ENCODE measurements around the gene GCG. TPM values are rescaled to one million over a fixed set of nuclear protein-coding genes. Genes with fewer than 3 reads are reported as not detected.

Gene GCG
- total and polyA plus RNA-seq, 4 donors: not detected

DNA sequence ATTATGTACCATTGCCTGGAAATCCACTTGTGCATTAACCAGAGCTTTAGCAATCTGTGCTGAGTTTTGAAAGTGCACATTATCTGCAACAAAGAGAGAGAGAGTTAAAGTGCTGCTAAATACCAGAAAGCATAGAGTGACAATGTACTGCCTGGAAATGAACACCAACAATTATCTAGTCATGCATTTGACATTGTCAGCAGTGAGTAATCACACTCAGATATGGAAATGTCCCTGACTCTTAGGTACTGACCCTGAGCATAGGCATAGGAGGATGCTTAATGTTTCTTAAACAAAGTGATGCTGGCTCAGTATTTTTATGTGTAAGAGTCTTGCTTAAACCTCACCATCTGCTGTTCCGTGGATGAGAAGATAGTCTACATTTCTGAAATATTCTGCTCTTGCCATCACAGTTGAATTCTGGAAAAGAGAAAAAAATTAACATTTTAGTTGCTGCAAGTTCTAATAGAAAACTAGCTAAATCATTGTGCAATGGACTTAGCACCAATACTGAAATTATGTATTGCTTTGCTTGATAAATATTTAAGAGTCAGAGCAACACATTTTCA, 20.8 kb upstream of the GCG start:
- no peak overlapping the region for H3K27ac ChIP-seq (ENCODE audit: low read depth in 1 of 2, low read length in 2 of 2)
- H3K4me3 ChIP-seq (ENCODE audit: low read depth in 1 of 3, low read length in 3 of 3): no peak overlapping the region
- no peak overlapping the region for H3K9ac ChIP-seq (ENCODE audit: low read depth in 1 of 2, low read length in 2 of 2)
- TF ChIP-seq ZBTB33 (IDR thresholded peaks at IDR 0.05): no peak
- no peak for TF ChIP-seq HNF4G (IDR thresholded peaks at IDR 0.05)
- H3K9me3 ChIP-seq (ENCODE audit: control insufficient read depth in 4 of 4, low read length in 3 of 4): no peaks in the 10 kb centered on the region
- no peaks in the 10 kb centered on the region for H3K36me3 ChIP-seq (ENCODE audit: control insufficient read depth in 4 of 4, insufficient read depth in 3 of 4, low read depth in 1 of 4, low read length in 3 of 4)
- no peaks in the 10 kb centered on the region for H3K27me3 ChIP-seq (ENCODE audit: control insufficient read depth in 4 of 4, insufficient read depth in 4 of 4, low read length in 3 of 4)
- 83% methylated on average over 1 of the region's 1 CpG for WGBS
- no peaks in the 10 kb centered on the region for H3K4me1 ChIP-seq (ENCODE audit: control insufficient read depth in 4 of 4, insufficient read depth in 4 of 4, low read length in 3 of 4)
- no peak for DNase-seq (ENCODE audit: low spot score)

DNA sequence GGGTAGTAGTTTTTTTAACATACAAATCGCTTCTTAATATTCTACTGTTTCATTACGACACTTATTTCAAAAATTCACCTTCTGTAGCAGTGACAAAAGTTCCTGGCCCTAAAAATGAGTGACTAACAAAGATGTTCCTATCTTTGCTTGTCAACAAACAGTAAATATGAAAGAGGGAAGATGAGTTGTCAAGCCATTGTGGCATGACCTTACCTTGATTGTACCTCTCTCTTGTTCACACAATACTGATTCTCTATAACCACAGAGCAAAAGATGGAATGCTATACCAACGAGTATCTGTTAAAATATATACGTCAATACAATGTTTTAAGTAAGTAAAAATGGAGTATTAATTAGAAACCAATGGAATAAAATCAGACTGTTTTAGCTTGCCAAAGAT, 14.7 kb upstream of the GCG start:
- Histone ChIP-seq H3K27ac (ENCODE audit: low read depth in 1 of 2, low read length in 2 of 2) (no peak overlapping the region), H3K9ac (ENCODE audit: low read depth in 1 of 2, low read length in 2 of 2) (no peak overlapping the region), H3K4me1 (ENCODE audit: control insufficient read depth in 4 of 4, insufficient read depth in 4 of 4, low read length in 3 of 4) (no peaks in the 10 kb centered on the region), H3K36me3 (ENCODE audit: control insufficient read depth in 4 of 4, insufficient read depth in 3 of 4, low read depth in 1 of 4, low read length in 3 of 4) (no peaks in the 10 kb centered on the region), H3K4me3 (ENCODE audit: low read depth in 1 of 3, low read length in 3 of 3) (no peak overlapping the region), H3K9me3 (ENCODE audit: control insufficient read depth in 4 of 4, low read length in 3 of 4) (no peaks in the 10 kb centered on the region), H3K27me3 (ENCODE audit: control insufficient read depth in 4 of 4, insufficient read depth in 4 of 4, low read length in 3 of 4) (peaks cover 0 to 3% (median 0%) of the 10 kb centered on the region in 4 donors)
- 87% methylated on average over 4 of the region's 4 CpGs for WGBS
- TF ChIP-seq EGR1 (IDR thresholded peaks at IDR 0.05; ENCODE audit: low read depth in 2 of 2) (no peak), GABPA (IDR thresholded peaks at IDR 0.05 in 1 of 2, conservative IDR thresholded peaks at IDR 0.05 in 1 of 2) (no peak), SP1 (IDR thresholded peaks at IDR 0.05) (no peak), RXRA (IDR thresholded peaks at IDR 0.05) (no peak), TAF1 (conservative IDR thresholded peaks at IDR 0.05) (no peak), HNF4G (IDR thresholded peaks at IDR 0.05) (no peak), RAD21 (IDR thresholded peaks at IDR 0.05) (no peak), ATF3 (IDR thresholded peaks at IDR 0.05) (no peak), JUND (IDR thresholded peaks at IDR 0.05) (no peak), FOXA2 (IDR thresholded peaks at IDR 0.05) (no peak), HNF4A (conservative IDR thresholded peaks at IDR 0.05) (no peak), MAX (IDR thresholded peaks at IDR 0.05) (no peak)
- TF ChIP-seq, protein P1, sequence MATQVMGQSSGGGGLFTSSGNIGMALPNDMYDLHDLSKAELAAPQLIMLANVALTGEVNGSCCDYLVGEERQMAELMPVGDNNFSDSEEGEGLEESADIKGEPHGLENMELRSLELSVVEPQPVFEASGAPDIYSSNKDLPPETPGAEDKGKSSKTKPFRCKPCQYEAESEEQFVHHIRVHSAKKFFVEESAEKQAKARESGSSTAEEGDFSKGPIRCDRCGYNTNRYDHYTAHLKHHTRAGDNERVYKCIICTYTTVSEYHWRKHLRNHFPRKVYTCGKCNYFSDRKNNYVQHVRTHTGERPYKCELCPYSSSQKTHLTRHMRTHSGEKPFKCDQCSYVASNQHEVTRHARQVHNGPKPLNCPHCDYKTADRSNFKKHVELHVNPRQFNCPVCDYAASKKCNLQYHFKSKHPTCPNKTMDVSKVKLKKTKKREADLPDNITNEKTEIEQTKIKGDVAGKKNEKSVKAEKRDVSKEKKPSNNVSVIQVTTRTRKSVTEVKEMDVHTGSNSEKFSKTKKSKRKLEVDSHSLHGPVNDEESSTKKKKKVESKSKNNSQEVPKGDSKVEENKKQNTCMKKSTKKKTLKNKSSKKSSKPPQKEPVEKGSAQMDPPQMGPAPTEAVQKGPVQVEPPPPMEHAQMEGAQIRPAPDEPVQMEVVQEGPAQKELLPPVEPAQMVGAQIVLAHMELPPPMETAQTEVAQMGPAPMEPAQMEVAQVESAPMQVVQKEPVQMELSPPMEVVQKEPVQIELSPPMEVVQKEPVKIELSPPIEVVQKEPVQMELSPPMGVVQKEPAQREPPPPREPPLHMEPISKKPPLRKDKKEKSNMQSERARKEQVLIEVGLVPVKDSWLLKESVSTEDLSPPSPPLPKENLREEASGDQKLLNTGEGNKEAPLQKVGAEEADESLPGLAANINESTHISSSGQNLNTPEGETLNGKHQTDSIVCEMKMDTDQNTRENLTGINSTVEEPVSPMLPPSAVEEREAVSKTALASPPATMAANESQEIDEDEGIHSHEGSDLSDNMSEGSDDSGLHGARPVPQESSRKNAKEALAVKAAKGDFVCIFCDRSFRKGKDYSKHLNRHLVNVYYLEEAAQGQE (IDR thresholded peaks at IDR 0.05): no peak
- no peak for DNase-seq (ENCODE audit: low spot score)
